ENCODE measurements around the gene AHCYL1. TPM values are rescaled to one million over a fixed set of nuclear protein-coding genes. Genes with fewer than 3 reads are reported as not detected.

The AHCYL1 gene
- total and polyA plus RNA-seq, 2 donors (not counting 3 experiments of a cell fraction or from before 2014, with no cell fraction given) = 49.2 to 74.2 TPM

DNA sequence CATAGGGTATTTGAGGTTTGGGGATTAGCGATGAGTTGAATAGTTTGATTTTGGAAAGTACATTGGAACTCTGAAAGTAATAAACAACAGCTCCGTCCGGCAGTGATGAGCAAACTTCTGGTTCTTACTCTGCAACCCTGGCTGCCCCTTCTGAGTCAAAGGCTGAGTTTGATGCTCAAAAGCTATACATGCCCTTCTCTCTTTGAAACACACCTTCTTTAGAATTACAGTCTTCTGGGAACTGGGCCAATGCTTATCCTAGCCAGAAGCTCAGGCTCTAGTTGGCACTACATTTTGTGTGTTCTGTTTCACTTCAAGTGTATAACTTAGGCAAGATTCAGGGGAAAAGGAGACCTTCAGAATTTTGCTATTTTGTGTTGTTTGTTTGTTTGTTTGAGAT, 9.3 kb downstream of the AHCYL1 start:
- H3K4me2 ChIP-seq (ENCODE audit: insufficient read depth, low read length) = no peak overlapping the region
- H3K79me2 ChIP-seq (ENCODE audit: control insufficient read depth, insufficient read depth, low read length) = peaks cover 62% of the 10 kb centered on the region
- BruUV-seq (replicated peaks) = no TSS peak
- no peak overlapping the region for H3K4me3 ChIP-seq (replicated peaks in 1 of 3; ENCODE audit: insufficient read depth in 1 of 3, low read depth in 1 of 3, low read length in 3 of 3)
- ChIA-PET CTCF (interaction anchor here (0.7 to 1.4 kb wide), 5 partner anchors 9 to 217 kb away, joined by 3 to 5 read pairs (median 3); partner anchors contain the start of gene AHCYL1), POLR2A (no interaction called here)
- H3K9me1 ChIP-seq (replicated peaks; ENCODE audit: control insufficient read depth, extremely low read depth, insufficient read depth, low read length) = no peaks in the 10 kb centered on the region
- TF ChIP-seq MYC (IDR thresholded peaks at IDR 0.05; ENCODE audit: low read depth, low read length) (no peak), POLR2A (IDR thresholded peaks at IDR 0.05; ENCODE audit: low read depth, low read length) (no peak), FOS (IDR thresholded peaks at IDR 0.05; ENCODE audit: borderline replicate concordance, insufficient read depth, low read length) (no peak), EZH2 (IDR thresholded peaks at IDR 0.05; ENCODE audit: borderline replicate concordance, low read depth, low read length, severe bottlenecking) (no peak), POLR2AphosphoS5 (IDR thresholded peaks at IDR 0.05; ENCODE audit: insufficient read depth, low read depth, low read length) (no peak), GATA2 (IDR thresholded peaks at IDR 0.05; ENCODE audit: insufficient read depth, insufficient read length, low read depth, low read length) (no peak), JUN (IDR thresholded peaks at IDR 0.05; ENCODE audit: borderline replicate concordance, insufficient read depth, insufficient read length, low read depth) (no peak)
- TF ChIP-seq, protein P1, sequence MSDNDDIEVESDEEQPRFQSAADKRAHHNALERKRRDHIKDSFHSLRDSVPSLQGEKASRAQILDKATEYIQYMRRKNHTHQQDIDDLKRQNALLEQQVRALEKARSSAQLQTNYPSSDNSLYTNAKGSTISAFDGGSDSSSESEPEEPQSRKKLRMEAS (IDR thresholded peaks at IDR 0.05; ENCODE audit: insufficient read depth, insufficient read length) = no peak
- TF ChIP-seq, protein P2, sequence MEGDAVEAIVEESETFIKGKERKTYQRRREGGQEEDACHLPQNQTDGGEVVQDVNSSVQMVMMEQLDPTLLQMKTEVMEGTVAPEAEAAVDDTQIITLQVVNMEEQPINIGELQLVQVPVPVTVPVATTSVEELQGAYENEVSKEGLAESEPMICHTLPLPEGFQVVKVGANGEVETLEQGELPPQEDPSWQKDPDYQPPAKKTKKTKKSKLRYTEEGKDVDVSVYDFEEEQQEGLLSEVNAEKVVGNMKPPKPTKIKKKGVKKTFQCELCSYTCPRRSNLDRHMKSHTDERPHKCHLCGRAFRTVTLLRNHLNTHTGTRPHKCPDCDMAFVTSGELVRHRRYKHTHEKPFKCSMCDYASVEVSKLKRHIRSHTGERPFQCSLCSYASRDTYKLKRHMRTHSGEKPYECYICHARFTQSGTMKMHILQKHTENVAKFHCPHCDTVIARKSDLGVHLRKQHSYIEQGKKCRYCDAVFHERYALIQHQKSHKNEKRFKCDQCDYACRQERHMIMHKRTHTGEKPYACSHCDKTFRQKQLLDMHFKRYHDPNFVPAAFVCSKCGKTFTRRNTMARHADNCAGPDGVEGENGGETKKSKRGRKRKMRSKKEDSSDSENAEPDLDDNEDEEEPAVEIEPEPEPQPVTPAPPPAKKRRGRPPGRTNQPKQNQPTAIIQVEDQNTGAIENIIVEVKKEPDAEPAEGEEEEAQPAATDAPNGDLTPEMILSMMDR (IDR thresholded peaks at IDR 0.05; ENCODE audit: extremely low read depth in 1 of 2, insufficient read depth in 1 of 2, low read depth in 1 of 2, low read length in 2 of 2) = no peak
- H3K36me3 ChIP-seq (ENCODE audit: control insufficient read depth in 2 of 2, extremely low read depth in 1 of 2, insufficient read depth in 2 of 2, low read length in 2 of 2) = peaks cover 0 to 2% of the 10 kb centered on the region in 2 experiments
- no peaks in the 10 kb centered on the region for H3K27me3 ChIP-seq (ENCODE audit: control insufficient read depth in 2 of 2, insufficient read depth in 2 of 2, low read length in 2 of 2)
- FAIRE-seq = no peak
- no peak for DNase-seq (ENCODE audit: low read depth, low spot score)
- no peak overlapping the region for H3K27ac ChIP-seq (ENCODE audit: insufficient read depth, low read depth, low read length)
- H2AFZ ChIP-seq (ENCODE audit: low read depth, low read length) = no peak overlapping the region
- intact Hi-C loops (cut with micrococcal nuclease) = no loop called here
- H3K9me3 ChIP-seq (replicated peaks; ENCODE audit: control insufficient read depth, insufficient read depth, low read length) = no peaks in the 10 kb centered on the region
- no peaks in the 10 kb centered on the region for H4K20me1 ChIP-seq (replicated peaks; ENCODE audit: control insufficient read depth, extremely low read depth, insufficient read depth, low read length)
- no peaks in the 10 kb centered on the region for H3K4me1 ChIP-seq (ENCODE audit: control insufficient read depth, extremely low read depth, insufficient read depth, low read length)
- H3K9ac ChIP-seq (replicated peaks; ENCODE audit: extremely low read depth, insufficient read depth, low read length) = no peak overlapping the region
- dilution Hi-C loops (cut with MboI; ENCODE audit: extremely low pct_ligation_motif_present, low sequenced_read_pairs) = no loop called here
